SK-N-SH (cell line): ENCODE measurements around the gene ACOT8. TPM values are rescaled to one million over a fixed set of nuclear protein-coding genes. Genes with fewer than 3 reads are reported as not detected.

Experiments used
- CTCF ChIA-PET: fragments of 300-600, 350-600 bp; formaldehyde crosslinking; extraction: SDS; loops from one replicate; lab custom pipeline; 2021; lab: Yijun Ruan, JAX
- POLR2A ChIA-PET: fragments of 350-600 bp; sonication (Branson Sonifier 250); formaldehyde crosslinking; extraction: SDS; loops from one replicate; lab custom pipeline; 2020; ENCODE audit warnings: antibody characterized with exemption, inconsistent platforms; lab: Yijun Ruan, JAX
- DNase-seq: peaks from one replicate; pipeline ENCODE4 v3.0.0; 2012
- H2AFZ ChIP-seq: fragments of 200-600 bp; sonication (generic); 2 replicates; pipeline ENCODE4 v1.8.1; 2016; ENCODE audit warnings: antibody characterized with exemption, mild to moderate bottlenecking, low read depth
- H3F3A ChIP-seq: fragments of 200-600 bp; sonication (generic); replicated peaks from 2 replicates; pipeline ENCODE3; 2016; ENCODE audit warnings: antibody characterized with exemption, mild to moderate bottlenecking; ENCODE audit not compliant: insufficient read depth
- H3K27ac ChIP-seq, 2 experiments: fragments of 200-500 bp in 1 of 2; fragments of 200-600 bp in 1 of 2; sonication (Bioruptor generic) in 1 of 2; sonication (generic), shearing (Covaris generic) in 1 of 2; 2 replicates each; pipeline versions ENCODE4 v1.5.1 to v1.6.1; 2014 to 2016; ENCODE audit warnings: low read depth in 2 of 2, inconsistent platforms in 1 of 2, low read length in 1 of 2, mild to moderate bottlenecking in 1 of 2, mixed read lengths in 1 of 2
- H3K27me3 ChIP-seq: fragments of 200-600 bp; sonication (generic), shearing (Covaris generic); 2 replicates; pipeline ENCODE4 v1.6.1; 2016; ENCODE audit warnings: mixed run types; ENCODE audit not compliant: insufficient read depth
- H3K36me3 ChIP-seq, 2 experiments: fragments of 200-500 bp in 1 of 2; fragments of 200-600 bp in 1 of 2; sonication (Bioruptor generic) in 1 of 2; sonication (generic) in 1 of 2; replicated peaks in 1 of 2; 2 replicates each; pipeline versions ENCODE3 to v1.5.1; 2014 to 2016; ENCODE audit warnings: low read length in 1 of 2, mild to moderate bottlenecking in 1 of 2; ENCODE audit not compliant: insufficient read depth in 2 of 2, control insufficient read depth in 1 of 2
- H3K4me1 ChIP-seq, 2 experiments: fragments of 200-500 bp in 1 of 2; fragments of 200-600 bp in 1 of 2; sonication (Bioruptor generic) in 1 of 2; sonication (generic), shearing (Covaris generic) in 1 of 2; 2 replicates each; pipeline versions ENCODE4 v1.5.1 to v1.6.1; 2014 to 2016; ENCODE audit warnings: low read depth in 1 of 2, low read length in 1 of 2, mixed run types in 1 of 2; ENCODE audit not compliant: insufficient read depth in 2 of 2, control insufficient read depth in 1 of 2
- H3K4me2 ChIP-seq: fragments of 200-600 bp; sonication (generic), shearing (Covaris generic); 2 replicates; pipeline ENCODE4 v1.6.1; 2017; ENCODE audit warnings: mixed run types
- H3K4me3 ChIP-seq, 2 experiments: fragments of 200-500 bp in 1 of 2; fragments of 200-600 bp in 1 of 2; sonication (Bioruptor generic) in 1 of 2; sonication (generic), shearing (Covaris generic) in 1 of 2; 2 replicates each; pipeline versions ENCODE4 v1.5.1 to v1.8.1; 2014 to 2016; ENCODE audit warnings: low read depth in 2 of 2, inconsistent platforms in 1 of 2, low read length in 1 of 2, mild to moderate bottlenecking in 1 of 2, mixed read lengths in 1 of 2, moderate library complexity in 1 of 2
- H3K79me2 ChIP-seq: fragments of 200-600 bp; sonication (generic); 2 replicates; pipeline ENCODE4 v1.8.1; 2017; ENCODE audit warnings: mild to moderate bottlenecking; ENCODE audit not compliant: insufficient read depth
- H3K9ac ChIP-seq: fragments of 200-600 bp; sonication (generic); 2 replicates; pipeline ENCODE4 v1.6.1; 2017; ENCODE audit warnings: mixed run types
- H3K9me2 ChIP-seq: fragments of 200-600 bp; sonication (generic); 2 replicates; pipeline ENCODE4 v1.6.1; 2017; ENCODE audit warnings: mixed run types
- H3K9me3 ChIP-seq: fragments of 200-600 bp; sonication (generic); 2 replicates; pipeline ENCODE4 v1.6.1; 2017; ENCODE audit warnings: mixed run types, mild to moderate bottlenecking, moderate library complexity
- H4K20me1 ChIP-seq: fragments of 200-600 bp; sonication (generic); 2 replicates; pipeline ENCODE4 v1.6.1; 2017; ENCODE audit warnings: mild to moderate bottlenecking, mixed run types; ENCODE audit not compliant: insufficient read depth
- CHD2 ChIP-seq: fragments of 150-350 bp; IDR thresholded peaks from 2 replicates; pipeline ENCODE4 v1.6.1; 2018; ENCODE audit warnings: low read length; ENCODE audit not compliant: partially characterized antibody
- CTCF ChIP-seq: fragments of 200-600 bp; sonication (generic); IDR thresholded peaks from 2 replicates; pipeline ENCODE4 v1.6.1; 2017; ENCODE audit warnings: antibody characterized with exemption, mild to moderate bottlenecking, moderate library complexity
- EZH2phosphoT487 ChIP-seq: fragments of 200-600 bp; sonication (generic); IDR thresholded peaks from 2 replicates; pipeline ENCODE4 v1.6.1; 2017; ENCODE audit warnings: low read depth, mixed run types, mild to moderate bottlenecking, antibody characterized with exemption, moderate library complexity, borderline replicate concordance
- FOSL2 ChIP-seq: IDR thresholded peaks from 2 replicates; pipeline ENCODE4 v1.4.0; 2012; ENCODE audit warnings: low read depth, mild to moderate bottlenecking, moderate library complexity, borderline replicate concordance
- FOXM1 ChIP-seq: IDR thresholded peaks from 2 replicates; pipeline ENCODE4 v1.4.0; 2012; ENCODE audit warnings: low read depth, mild to moderate bottlenecking
- GABPA ChIP-seq: IDR thresholded peaks from 2 replicates; pipeline ENCODE4 v1.4.0; 2012; ENCODE audit warnings: low read depth, mild to moderate bottlenecking
- GATA2 ChIP-seq: sonication (generic); formaldehyde crosslinking; IDR thresholded peaks from 2 replicates; pipeline ENCODE4 v1.5.0; 2020; ENCODE audit warnings: mild to moderate bottlenecking, missing genetic modification reagents
- IRF3 ChIP-seq: fragments of 150-350 bp; IDR thresholded peaks from 2 replicates; pipeline ENCODE4 v1.6.1; 2016; ENCODE audit warnings: mild to moderate bottlenecking, low read depth, low read length
- JUND ChIP-seq: IDR thresholded peaks from 2 replicates; pipeline ENCODE4 v1.4.0; 2012
- MAX ChIP-seq: IDR thresholded peaks from 2 replicates; pipeline ENCODE4 v1.4.0; 2012; ENCODE audit warnings: low read depth
- MEF2A ChIP-seq: IDR thresholded peaks from 2 replicates; pipeline ENCODE4 v1.4.0; 2012; ENCODE audit warnings: low read depth, borderline replicate concordance
- MXI1 ChIP-seq: IDR thresholded peaks from 2 replicates; pipeline ENCODE4 v1.6.1; 2012; ENCODE audit warnings: mild to moderate bottlenecking, low read depth, low read length, improper control_type of control experiment
- NRF1 ChIP-seq: IDR thresholded peaks from 2 replicates; pipeline ENCODE4 v1.6.1; 2012; ENCODE audit warnings: low read depth, mild to moderate bottlenecking, low read length
- POLR2AphosphoS5 ChIP-seq: IDR thresholded peaks from 2 replicates; pipeline ENCODE4 v1.6.1; 2012; ENCODE audit warnings: low read depth, low read length
- RAD21 ChIP-seq: IDR thresholded peaks from 2 replicates; pipeline ENCODE4 v1.6.1; 2012; ENCODE audit warnings: mild to moderate bottlenecking, low read length
- RCOR1 ChIP-seq: fragments of 150-350 bp; IDR thresholded peaks from 2 replicates; pipeline ENCODE4 v1.6.1; 2017; ENCODE audit warnings: antibody characterized with exemption, low read length
- RFX5 ChIP-seq: IDR thresholded peaks from 2 replicates; pipeline ENCODE4 v1.6.1; 2012; ENCODE audit warnings: mild to moderate bottlenecking, improper control_type of control experiment, low read length
- SIN3A ChIP-seq: IDR thresholded peaks from 2 replicates; pipeline ENCODE4 v1.6.1; 2012; ENCODE audit warnings: low read depth, mild to moderate bottlenecking, low read length, moderate library complexity, borderline replicate concordance
- TAF1 ChIP-seq: IDR thresholded peaks from 2 replicates; pipeline ENCODE4 v1.6.1; 2012; ENCODE audit warnings: low read depth, mild to moderate bottlenecking, low read length, moderate library complexity, borderline replicate concordance
- TEAD4 ChIP-seq: IDR thresholded peaks from 2 replicates; pipeline ENCODE4 v1.4.0; 2012; ENCODE audit warnings: mild to moderate bottlenecking, borderline replicate concordance; ENCODE audit not compliant: insufficient read depth
- USF1 ChIP-seq: IDR thresholded peaks from 2 replicates; pipeline ENCODE4 v1.4.0; 2012; ENCODE audit warnings: low read depth, borderline replicate concordance
- YY1 ChIP-seq: IDR thresholded peaks from 2 replicates; pipeline ENCODE4 v1.4.0; 2012; ENCODE audit warnings: low read depth, mild to moderate bottlenecking
- WGBS: methylation state at CpG from one replicate; pipeline ENCODE4 v1.1.6; 2017; ENCODE audit warnings: low lambda C conversion rate; 5-methylcytosine and 5-hydroxymethylcytosine counted together
- polyA plus RNA-seq, 3 experiments: library from polyadenylated mRNA; depleted of rRNA; stranded (reverse); fragments of >200 nt; gene quantifications; 2 replicates each; pipeline ENCODE4 v1.2.3, GENCODE V29; 2012

The ACOT8 gene
- polyA plus RNA-seq, 1 of the 3 experiments (the other 2 are of a cell fraction) = 48.4 TPM

GRCh38 chr20:45840700-45841198 is 16.4 kb downstream of the ACOT8 start:
- Histone ChIP-seq H2AFZ (no peak overlapping the region), H3K27me3 (no peaks in the 10 kb centered on the region), H3K9me2 (no peaks in the 10 kb centered on the region), H3K36me3 (peaks cover 23 to 46% of the 10 kb centered on the region in 2 experiments), H3K27ac (no peak overlapping the region), H3K4me2 (no peak overlapping the region), H3F3A (no peaks in the 10 kb centered on the region), H3K9ac (no peak overlapping the region), H3K4me1 (peaks cover 0 to 9% of the 10 kb centered on the region in 2 experiments; a peak in 2 of 4 replicates), H4K20me1 (no peaks in the 10 kb centered on the region), H3K79me2 (peaks cover 7% of the 10 kb centered on the region), H3K9me3 (no peaks in the 10 kb centered on the region), H3K4me3 (no peak overlapping the region)
- DNase-seq = no peak
- POLR2A ChIA-PET = interaction anchor here (0.9 kb wide), 1 partner anchor 15 kb away, joined by 3 read pairs; no protein-coding TSS in a partner anchor
- WGBS = 95% methylated on average over 17 of the region's 25 CpGs
- CTCF ChIA-PET = interaction anchor here (1.3 kb wide), 1 partner anchor 797 kb away, joined by 3 read pairs; no protein-coding TSS in a partner anchor
- TF ChIP-seq FOSL2 = no peak
- TF ChIP-seq TEAD4 = no peak
- TF ChIP-seq MAX = no peak
- no peak for TF ChIP-seq MXI1
- TF ChIP-seq IRF3 = no peak
- TF ChIP-seq CTCF = no peak
- no peak for TF ChIP-seq EZH2phosphoT487
- TF ChIP-seq TAF1 = no peak
- TF ChIP-seq RCOR1 = no peak
- TF ChIP-seq SIN3A = no peak
- no peak for TF ChIP-seq NRF1

- Histone ChIP-seq H3K9ac (no peak overlapping the region), H2AFZ (no peak overlapping the region), H3K4me2 (peak overlapping the region; percentile 38; the same call in 1 of the 2 replicates), H3F3A (peaks cover 15% of the 10 kb centered on the region), H3K4me1 (peaks cover 8 to 31% of the 10 kb centered on the region in 2 experiments; a peak in 3 of 4 replicates), H3K9me2 (no peaks in the 10 kb centered on the region), H3K36me3 (peaks cover 8 to 17% of the 10 kb centered on the region in 2 experiments), H4K20me1 (no peaks in the 10 kb centered on the region), H3K27me3 (no peaks in the 10 kb centered on the region), H3K4me3 (no peak overlapping the region; a peak in 1 of 4 replicates), H3K9me3 (no peaks in the 10 kb centered on the region), H3K27ac (peak overlapping the region in 1 of 2 experiments; percentile 67; a peak in 2 of 4 replicates), H3K79me2 (peaks cover 29% of the 10 kb centered on the region)
- DNase-seq = peak; percentile 75
- CTCF ChIA-PET = interaction anchor here (1.8 kb wide), 1 partner anchor 38 kb away, joined by 9 read pairs; no protein-coding TSS in a partner anchor
- 80% methylated on average over 1 of the region's 1 CpG for WGBS
- POLR2A ChIA-PET = no interaction called here
- peak; percentile 90 for TF ChIP-seq GATA2 (CRISPR knock-in tag)
- no peak for TF ChIP-seq IRF3
- no peak for TF ChIP-seq JUND
- no peak for TF ChIP-seq POLR2AphosphoS5
- no peak for TF ChIP-seq EZH2phosphoT487
- TF ChIP-seq CHD2 = peak; percentile 25
- TF ChIP-seq FOXM1 = no peak
- TF ChIP-seq USF1 = no peak
- no peak for TF ChIP-seq RFX5
- no peak for TF ChIP-seq YY1
- TF ChIP-seq MXI1 = peak; percentile 76; the same call in 1 of the 2 replicates
- TF ChIP-seq TEAD4 = no peak
- no peak for TF ChIP-seq RAD21
- TF ChIP-seq MAX = no peak
- TF ChIP-seq MEF2A = no peak
- TF ChIP-seq GABPA = no peak
Measured at GRCh38 chr20:45836841-45837240, 20.4 kb downstream of the ACOT8 start.
